Stimulated activated CD4-positive, alpha-beta T cell treated with anti-CD3 and anti-CD28 coated beads, Interleukin-1b, Interleukin-23, amount 100 ng/mL, for 1 hour (primary cell): ENCODE results near the gene FABP1.

Experiments
- DNase-seq, 2 donors: peaks; one replicate each; pipeline ENCODE4 v3.0.0-alpha.2; 2020; ENCODE audit warnings: low read depth in 2 of 2

The FABP1 gene

GRCh38 chr2:88137833-88138232 lies 10.0 kb upstream of the FABP1 start:
- no peak for DNase-seq

- no peak for DNase-seq
Observed at GRCh38 chr2:88136817-88137216, 9.0 kb upstream of the FABP1 start.

DNA sequence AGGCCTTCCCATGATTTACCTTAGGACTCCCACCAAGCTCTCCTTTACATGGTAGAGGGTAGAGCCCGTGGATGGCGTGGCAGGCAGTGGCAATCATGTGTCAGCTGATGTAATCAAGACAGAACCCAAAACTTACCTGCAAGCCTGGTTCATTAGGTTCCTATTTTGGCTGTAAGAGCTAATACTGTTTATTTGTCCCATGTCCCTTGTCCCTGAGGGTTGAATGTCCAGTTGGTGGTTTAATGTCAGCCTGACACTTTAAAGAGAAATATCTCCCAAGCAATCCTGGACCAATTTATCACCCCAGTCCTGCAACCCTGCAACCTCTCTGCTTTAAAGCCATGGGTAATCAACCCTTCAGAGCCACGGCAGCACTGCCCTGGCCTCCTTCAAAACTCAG lies 6.0 kb upstream of the FABP1 start:
- no peak for DNase-seq

DNA sequence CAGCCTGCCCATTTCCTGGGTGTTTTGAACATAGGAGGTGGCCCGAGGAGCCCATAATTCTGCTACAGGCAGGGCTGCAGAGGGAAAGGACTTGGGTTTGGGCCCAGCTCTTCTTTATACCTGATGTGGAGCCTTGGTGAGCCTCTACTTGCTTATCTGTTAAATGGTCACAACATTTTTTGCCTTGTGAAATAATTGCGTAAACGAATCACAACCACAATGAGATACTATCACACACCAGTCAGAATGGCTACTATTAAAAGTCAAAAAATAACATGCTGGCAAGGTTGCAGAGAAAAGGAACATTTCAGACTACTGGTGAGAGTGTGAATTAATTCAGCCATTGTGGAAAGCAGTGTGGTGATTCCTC lies 4.1 kb upstream of the FABP1 start:
- no peak for DNase-seq

DNA sequence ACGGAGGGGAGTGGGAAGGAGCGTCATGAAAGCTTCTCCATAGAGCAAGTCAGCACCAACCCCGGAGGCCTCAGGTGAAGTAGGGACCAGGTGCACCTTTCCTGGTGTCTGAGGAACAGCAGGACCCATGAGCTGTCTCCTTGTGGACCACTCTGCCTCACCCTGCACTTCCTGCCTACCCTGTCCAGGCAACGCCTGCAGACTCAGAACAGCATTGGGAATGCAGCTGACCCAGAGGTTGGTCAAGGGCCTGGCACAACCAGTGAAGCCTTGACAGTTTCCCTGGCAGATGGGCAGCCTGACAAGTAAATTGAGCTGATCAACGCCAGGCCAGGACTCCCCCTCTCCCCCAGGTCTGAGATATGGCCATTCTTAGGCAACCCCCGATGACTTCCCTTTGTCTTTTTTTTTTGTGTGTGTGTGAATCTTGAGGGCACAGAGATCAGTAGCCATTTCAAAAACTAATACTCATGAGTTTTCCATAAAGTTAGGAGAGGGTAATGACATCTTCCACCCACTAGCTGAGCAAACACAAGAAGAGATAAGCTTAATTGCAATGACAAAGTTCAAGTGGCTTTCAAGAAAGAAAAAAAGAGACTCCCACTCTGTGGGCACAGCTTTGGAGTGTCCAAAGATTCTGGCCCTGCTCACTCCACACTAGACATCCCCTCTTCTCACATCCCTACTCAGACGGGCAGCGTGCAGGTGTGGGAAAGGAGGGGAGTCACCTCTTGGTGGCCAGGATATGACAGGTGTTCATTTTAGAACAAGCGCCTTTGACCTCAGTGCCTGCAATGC lies 3.5 kb upstream of the FABP1 start:
- no peak for DNase-seq

DNA sequence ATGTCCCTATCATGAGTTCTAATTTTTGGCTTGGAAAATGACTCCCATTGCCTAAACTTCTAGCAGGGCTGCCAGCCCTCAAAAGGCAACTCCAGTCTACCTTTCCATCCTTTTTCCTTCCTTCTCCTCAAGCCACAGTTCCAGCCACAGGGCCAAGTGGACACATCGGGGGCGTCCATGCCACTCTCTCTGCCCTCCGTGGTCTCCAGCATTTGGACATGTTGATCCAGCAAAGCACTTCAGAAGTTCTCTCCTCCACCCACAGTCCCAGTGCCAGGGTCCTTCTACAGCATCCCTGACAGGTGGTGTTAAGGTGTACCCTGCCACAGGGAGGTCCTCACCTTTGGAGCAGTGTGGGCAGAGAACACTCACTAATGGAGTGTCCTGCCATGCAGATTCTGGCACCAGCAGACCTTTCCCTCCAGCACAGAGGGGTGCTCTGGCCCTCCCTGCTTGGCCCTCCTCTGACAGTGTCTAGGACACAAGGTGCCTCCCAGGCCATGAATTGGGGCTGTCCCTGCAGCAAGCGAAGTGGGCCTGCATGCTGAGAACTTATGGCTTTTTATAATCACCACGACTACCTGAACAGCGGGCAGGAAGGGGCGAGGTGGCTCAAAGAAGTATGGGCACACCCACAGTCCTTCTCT lies 1.6 kb upstream of the FABP1 start:
- DNase-seq = no peak

GRCh38 chr2:88128654-88129312 lies 921 bp upstream of the FABP1 start:
- DNase-seq = no peak

DNA sequence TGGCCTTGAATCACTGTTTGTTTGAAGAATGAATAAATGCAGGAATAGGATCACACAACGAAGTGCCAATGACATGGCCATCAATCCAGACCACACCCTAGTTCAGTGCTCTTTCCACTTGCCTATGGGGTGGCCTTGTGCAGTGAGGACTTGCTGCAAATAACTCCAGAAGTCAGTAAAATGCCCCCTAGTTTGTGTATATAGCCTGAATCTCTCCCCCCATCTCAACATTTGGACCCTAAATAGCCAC lies 299 bp downstream of the FABP1 start:
- DNase-seq = no peak

DNA sequence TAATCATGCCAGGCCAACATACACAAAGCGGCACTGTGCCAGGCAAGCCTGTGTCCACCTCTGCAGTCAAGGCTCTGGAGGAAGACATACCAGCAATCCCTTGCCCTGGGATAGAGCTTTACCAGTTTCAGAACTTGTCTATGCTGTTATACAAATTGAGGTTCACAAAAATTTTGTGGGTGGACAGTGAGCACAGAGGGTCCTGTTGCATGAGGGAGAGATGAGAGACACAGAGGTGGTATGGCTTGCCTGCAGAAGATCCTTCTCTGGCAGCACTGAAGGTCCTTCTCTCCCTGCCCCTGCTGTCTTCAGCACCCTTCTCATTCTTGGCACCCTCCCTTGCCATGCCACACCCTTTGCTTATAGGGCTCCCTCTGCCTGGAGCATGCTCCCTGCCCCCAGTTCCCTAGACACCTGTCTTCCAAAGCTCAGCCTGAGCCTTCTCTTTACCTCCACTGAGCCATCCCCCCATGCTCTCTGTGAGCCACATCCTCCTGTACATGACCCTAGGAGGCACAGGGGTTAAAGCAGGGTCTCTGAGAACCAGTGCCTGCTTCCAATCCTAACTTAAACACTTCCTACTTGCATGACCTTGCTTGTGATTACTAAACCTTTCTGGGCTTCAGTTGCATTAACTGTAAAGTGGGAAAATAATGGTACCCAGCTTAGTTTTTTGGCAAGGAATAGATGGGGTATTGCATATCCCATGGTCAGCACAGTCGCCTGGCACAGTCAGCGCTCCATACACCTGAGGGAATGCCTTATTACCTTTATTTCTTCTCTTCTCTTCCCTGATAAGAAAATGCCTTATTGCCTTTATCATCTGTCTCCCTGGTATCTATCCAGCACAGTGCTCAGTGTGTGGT lies 857 bp downstream of the FABP1 start:
- DNase-seq = no peak

DNA sequence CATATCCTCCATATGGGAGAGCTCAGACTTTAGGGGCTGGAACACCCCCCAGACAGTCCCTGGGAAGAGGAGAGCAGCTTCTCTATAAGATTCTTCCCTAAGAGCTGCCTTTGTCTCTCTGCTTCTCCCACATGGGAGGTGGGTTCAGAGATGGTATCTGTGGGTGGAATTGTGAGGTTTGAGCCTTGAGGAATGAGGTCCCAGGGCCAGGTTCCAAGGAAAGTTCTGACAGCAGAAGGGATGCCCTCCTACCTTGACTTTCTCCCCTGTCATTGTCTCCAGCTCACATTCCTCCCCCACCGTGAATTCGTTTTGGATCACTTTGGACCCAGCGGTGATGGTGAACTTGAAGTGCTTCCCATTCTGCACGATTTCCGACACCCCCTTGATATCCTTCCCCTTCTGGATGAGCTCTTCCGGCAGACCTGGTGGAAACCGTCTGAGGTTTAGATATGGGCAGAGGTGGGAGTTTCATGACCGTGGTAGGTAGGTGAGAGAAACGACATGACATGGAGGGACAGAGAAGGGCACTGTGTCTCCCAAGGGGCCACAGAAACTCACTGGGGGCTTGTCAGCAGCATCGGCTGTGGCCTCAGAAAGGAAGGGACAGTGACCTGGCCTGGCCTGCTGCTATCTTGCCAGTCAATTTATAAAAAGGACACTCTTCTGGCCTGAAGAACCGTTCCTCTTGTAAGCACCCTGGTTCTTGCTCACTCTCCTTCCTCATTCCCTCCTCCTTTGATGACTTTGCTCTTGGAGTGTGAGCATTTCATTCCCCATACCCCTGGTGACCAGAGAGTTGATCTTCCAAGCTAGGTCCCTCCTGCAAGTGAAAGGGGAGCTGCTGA lies 1.7 kb downstream of the FABP1 start:
- DNase-seq = no peak

GRCh38 chr2:88125344-88125923 lies 2.4 kb downstream of the FABP1 start:
- no peak for DNase-seq

- no peak for DNase-seq
Observed at GRCh38 chr2:88123975-88124917, 3.6 kb downstream of the FABP1 start.

DNA sequence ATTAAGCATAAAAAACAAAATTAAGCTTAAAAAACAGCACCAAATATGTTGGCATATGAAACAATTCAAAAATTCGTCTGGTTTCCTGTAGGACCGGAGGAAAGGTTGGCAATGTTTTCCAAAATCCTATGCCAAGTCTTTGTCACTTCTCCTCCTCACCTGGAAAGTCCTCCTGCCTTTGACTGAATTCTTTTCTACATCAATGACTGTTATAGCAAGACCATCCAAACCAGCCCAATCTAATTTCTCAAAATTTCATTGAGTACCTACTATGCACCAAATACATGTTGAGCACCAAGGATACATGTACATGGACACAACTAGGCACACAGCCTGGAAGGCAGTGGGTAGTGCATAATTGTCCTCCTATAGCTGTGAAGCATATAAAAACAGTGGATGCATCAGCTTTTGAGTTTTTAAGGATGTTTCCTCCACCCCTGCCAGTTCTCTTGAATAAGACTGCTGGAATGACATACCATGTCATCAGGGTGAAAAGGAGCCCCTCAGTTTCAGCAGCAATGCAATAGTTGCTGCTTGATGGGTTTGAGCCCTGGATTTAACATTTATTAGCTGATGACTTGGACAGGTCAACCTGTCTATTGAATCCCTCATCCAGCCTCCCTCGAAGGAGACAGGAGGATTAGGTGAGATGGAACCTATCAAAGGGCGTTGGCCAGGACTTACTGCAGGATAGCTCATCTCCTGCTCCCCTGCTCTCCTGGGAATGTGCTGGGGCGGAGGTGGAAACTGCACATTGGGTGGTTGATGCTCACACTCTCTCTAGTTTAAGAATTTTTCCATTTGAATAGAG lies 4.5 kb downstream of the FABP1 start:
- no peak for DNase-seq

DNA sequence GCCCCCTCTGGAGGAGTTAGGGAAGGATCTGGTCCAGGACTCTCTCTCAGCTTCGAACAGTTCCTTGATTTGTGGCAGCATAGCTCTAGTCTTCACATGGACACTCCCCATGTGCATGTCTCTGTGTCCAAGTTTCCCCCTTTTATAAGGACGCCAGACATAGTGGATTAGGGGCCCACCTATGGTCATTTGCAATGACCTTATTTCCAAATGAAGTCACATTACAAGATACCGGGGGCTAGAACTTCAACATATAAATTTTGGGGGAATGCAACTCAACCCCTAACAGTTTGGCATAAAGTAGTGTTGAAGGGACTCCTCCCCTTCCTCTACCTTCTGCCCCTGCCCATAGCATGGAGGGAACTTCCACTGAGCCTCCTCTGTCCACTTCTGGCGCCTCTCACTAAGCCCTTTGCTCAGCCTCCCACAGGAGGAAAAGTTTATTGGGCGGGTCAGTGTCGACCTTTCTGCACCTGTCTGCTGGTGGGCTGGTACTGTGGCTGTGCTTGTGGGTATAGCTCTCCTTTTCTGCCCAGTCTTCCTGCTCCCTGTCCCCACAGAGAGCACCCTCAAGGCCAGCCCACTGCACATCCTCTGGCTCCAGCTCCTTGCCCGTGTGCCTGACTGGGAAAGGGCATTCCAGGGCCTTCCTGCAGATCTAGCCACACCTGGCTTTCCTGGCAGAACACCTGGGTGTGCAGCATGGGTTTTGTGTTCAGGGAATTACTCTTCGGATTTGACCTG lies 5.5 kb downstream of the FABP1 start:
- DNase-seq = no peak

- DNase-seq = no peak
Observed at GRCh38 chr2:88121678-88122077, 6.2 kb downstream of the FABP1 start.

DNA sequence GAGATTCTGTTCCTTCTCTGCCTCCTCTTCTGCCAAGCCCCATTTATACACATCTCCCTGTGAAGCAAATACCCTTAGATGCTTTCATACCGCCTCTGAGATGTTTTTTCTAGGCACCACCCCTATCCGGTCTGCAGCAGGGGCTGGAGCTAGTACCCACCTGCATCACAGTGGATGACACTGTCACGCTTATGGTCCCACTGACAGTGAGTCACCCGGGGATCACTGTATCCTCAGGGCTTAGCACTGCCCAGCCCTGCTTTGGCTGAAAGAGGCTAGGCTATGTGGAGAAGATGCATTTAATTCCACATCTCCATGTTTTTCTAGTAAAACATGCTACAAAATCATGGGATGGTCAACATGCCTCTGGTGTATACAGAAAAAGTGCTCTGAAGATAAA lies 9.9 kb downstream of the FABP1 start:
- no peak for DNase-seq

DNA sequence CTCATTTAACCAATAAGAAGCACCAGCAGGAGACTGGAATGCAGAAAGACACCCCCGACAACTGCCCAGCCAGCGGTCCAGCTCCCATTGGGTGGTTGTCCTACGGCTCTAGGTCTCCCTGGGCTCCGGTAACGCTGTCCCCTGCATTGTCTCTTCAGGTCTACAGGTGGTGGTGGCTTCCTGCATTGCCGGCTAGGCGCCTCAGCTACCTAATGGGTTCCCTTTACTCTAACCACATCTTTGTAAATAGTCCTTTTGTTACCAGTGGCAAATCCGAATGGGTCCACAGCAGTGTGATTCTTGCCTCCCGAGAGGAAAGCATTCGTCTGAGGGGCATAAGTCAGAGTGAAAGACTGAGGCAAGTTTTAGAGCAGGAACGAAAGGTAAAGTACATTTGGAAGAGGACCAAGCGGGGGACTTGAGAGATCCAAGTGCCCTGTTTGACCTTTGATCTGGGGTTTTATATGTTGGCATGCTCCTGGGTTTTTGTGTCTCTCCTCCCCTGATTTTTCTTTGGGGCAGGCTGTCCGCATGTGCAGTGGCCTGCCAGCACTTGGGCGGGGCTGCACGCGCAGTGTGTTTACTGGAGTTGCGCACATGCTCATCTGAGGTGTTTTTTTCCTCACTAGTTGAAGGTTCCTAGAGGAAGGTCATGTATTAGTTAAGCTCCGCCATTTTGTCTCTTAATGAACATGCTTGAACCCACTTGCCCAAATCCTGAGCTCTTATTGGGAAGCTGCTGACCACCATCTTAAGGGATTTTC lies 11.0 kb downstream of the FABP1 start:
- DNase-seq = no peak
